HepG2 (cell line): Measurements from ENCODE around the gene CTSA. TPM values are rescaled to one million over a fixed set of nuclear protein-coding genes. Genes with fewer than 3 reads are reported as not detected.

Experiments used
- AGO2 ChIP-seq: fragments of 200-400 bp; formaldehyde crosslinking; optimal IDR thresholded peaks from 2 replicates; pipeline ENCODE3; 2017; ENCODE audit warnings: mild to moderate bottlenecking, low read depth, low read length, moderate library complexity
- ARNTL ChIP-seq: sonication (generic); formaldehyde crosslinking; IDR thresholded peaks from 2 replicates; pipeline ENCODE4 v1.4.0; 2020; ENCODE audit warnings: mild to moderate bottlenecking, missing genetic modification reagents
- CBFB ChIP-seq: sonication (generic); formaldehyde crosslinking; IDR thresholded peaks from 2 replicates; pipeline ENCODE4 v1.4.0; 2020; ENCODE audit warnings: missing genetic modification reagents
- EEA1 ChIP-seq: sonication (generic); formaldehyde crosslinking; IDR thresholded peaks from 2 replicates; pipeline ENCODE4 v1.5.1; 2020; ENCODE audit warnings: mild to moderate bottlenecking, missing genetic modification reagents, borderline replicate concordance
- HNF4A ChIP-seq: sonication (generic); formaldehyde crosslinking; IDR thresholded peaks from 2 replicates; pipeline ENCODE4 v1.4.0; 2020; ENCODE audit warnings: missing genetic modification reagents
- MAFF ChIP-seq: IDR thresholded peaks from 2 replicates; pipeline ENCODE4 v1.6.1; 2011; ENCODE audit warnings: low read depth, low read length, improper control_type of control experiment
- MTF2 ChIP-seq: sonication (generic); formaldehyde crosslinking; IDR thresholded peaks from 2 replicates; pipeline ENCODE4 v1.5.0; 2020; ENCODE audit warnings: missing genetic modification reagents, borderline replicate concordance
- NONO ChIP-seq, 2 experiments: fragments of 450-650 bp in 1 of 2; sonication (generic) in 1 of 2; formaldehyde crosslinking in 1 of 2; IDR thresholded peaks in 1 of 2; conservative IDR thresholded peaks in 1 of 2; 2 replicates each; pipeline versions ENCODE4 v1.6.1 to v1.8.0; 2017 to 2022; ENCODE audit warnings: mild to moderate bottlenecking in 1 of 2, missing genetic modification reagents in 1 of 2, moderate library complexity in 1 of 2
- SUZ12 ChIP-seq: fragments of 150-350 bp; IDR thresholded peaks from 2 replicates; pipeline ENCODE4 v1.6.1; 2014; ENCODE audit warnings: low read depth, low read length
- ZNF160 ChIP-seq: sonication (generic); formaldehyde crosslinking; IDR thresholded peaks from 2 replicates; pipeline ENCODE4 v1.8.0; 2022; ENCODE audit warnings: mild to moderate bottlenecking, inconsistent platforms, missing genetic modification reagents
- ZNF282 ChIP-seq: fragments of 450-650 bp; IDR thresholded peaks from 2 replicates; pipeline ENCODE4 v1.6.1; 2018; ENCODE audit not compliant: partially characterized antibody
- ZNF44 ChIP-seq: sonication (generic); formaldehyde crosslinking; IDR thresholded peaks from 2 replicates; pipeline ENCODE4 v1.5.1; 2020; ENCODE audit warnings: mild to moderate bottlenecking, missing genetic modification reagents
- polyA plus RNA-seq, 8 experiments: library from polyadenylated mRNA; depleted of rRNA in 3 of 8; stranded (reverse) in 7 of 8; unstranded in 1 of 8; fragments of >200 nt; fragmentation: Illumina TruSeq in 4 of 8; extraction: Trizol in 4 of 8; gene quantifications; 2 replicates each; pipeline versions ENCODE4 v1.2.1 to v1.2.3, GENCODE V29; 2011 to 2016; ENCODE audit warnings: low read depth in 4 of 8, missing spikeins in 1 of 8, mixed read lengths in 1 of 8; ENCODE audit not compliant: insufficient read depth in 1 of 8
- total RNA-seq, 5 experiments: library from RNA; depleted of rRNA; stranded (reverse); fragments of >200 nt; fragmentation: Illumina TruSeq; extraction: Trizol; gene quantifications; 2 replicates each; pipeline ENCODE4 v1.2.3, GENCODE V29; 2016; ENCODE audit warnings: low read depth in 1 of 5
- TF ChIP-seq, protein P1 (sequence below): IDR thresholded peaks from 2 replicates; pipeline ENCODE4 v1.6.1; 2016; ENCODE audit warnings: low read depth, missing genetic modification reagents, missing compliant biosample characterization
- TF ChIP-seq, protein P2 (sequence below): sonication (generic); formaldehyde crosslinking; IDR thresholded peaks from 2 replicates; pipeline ENCODE4 v1.8.0; 2022; ENCODE audit warnings: mild to moderate bottlenecking, missing genetic modification reagents; ENCODE audit not compliant: insufficient replicate concordance
- TF ChIP-seq, protein P3 (sequence below): sonication (generic); formaldehyde crosslinking; IDR thresholded peaks from 2 replicates; pipeline ENCODE4 v1.5.0; 2020; ENCODE audit warnings: missing genetic modification reagents

CTSA gene
- total and polyA plus RNA-seq, 2 of the 13 experiments (the other 11 are each of a cell fraction or from before 2014, with no cell fraction given) = 202 to 231 TPM

DNA sequence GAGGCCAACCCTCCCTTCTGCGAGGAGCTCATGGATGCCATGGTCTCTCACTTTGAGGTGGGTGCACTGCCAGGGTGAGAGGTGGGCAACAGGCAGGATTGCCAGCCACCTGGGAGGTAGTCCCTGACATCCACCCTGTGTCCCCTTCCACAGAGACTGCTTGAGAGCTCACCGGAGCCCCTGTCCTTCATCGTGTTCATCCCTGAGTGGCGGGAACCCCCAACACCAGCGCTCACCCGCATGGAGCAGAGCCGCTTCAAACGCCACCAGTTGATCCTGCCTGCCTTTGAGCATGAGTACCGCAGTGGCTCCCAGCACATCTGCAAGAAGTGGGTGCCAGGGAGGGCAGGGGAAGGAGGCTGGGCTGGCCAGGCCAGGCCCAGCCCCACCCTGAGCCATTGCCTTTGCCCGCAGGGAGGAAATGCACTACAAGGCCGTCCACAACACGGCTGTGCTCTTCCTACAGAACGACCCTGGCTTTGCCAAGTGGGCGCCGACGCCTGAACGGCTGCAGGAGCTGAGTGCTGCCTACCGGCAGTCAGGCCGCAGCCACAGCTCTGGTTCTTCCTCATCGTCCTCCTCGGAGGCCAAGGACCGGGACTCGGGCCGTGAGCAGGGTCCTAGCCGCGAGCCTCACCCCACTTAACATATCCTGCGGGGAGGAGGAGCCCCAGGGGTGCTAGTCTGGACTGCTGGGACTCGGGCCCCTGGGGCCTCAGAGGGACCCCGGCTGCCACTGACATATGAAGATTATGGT is 56.2 kb downstream of the CTSA start (continued):
- TF ChIP-seq, protein P1, sequence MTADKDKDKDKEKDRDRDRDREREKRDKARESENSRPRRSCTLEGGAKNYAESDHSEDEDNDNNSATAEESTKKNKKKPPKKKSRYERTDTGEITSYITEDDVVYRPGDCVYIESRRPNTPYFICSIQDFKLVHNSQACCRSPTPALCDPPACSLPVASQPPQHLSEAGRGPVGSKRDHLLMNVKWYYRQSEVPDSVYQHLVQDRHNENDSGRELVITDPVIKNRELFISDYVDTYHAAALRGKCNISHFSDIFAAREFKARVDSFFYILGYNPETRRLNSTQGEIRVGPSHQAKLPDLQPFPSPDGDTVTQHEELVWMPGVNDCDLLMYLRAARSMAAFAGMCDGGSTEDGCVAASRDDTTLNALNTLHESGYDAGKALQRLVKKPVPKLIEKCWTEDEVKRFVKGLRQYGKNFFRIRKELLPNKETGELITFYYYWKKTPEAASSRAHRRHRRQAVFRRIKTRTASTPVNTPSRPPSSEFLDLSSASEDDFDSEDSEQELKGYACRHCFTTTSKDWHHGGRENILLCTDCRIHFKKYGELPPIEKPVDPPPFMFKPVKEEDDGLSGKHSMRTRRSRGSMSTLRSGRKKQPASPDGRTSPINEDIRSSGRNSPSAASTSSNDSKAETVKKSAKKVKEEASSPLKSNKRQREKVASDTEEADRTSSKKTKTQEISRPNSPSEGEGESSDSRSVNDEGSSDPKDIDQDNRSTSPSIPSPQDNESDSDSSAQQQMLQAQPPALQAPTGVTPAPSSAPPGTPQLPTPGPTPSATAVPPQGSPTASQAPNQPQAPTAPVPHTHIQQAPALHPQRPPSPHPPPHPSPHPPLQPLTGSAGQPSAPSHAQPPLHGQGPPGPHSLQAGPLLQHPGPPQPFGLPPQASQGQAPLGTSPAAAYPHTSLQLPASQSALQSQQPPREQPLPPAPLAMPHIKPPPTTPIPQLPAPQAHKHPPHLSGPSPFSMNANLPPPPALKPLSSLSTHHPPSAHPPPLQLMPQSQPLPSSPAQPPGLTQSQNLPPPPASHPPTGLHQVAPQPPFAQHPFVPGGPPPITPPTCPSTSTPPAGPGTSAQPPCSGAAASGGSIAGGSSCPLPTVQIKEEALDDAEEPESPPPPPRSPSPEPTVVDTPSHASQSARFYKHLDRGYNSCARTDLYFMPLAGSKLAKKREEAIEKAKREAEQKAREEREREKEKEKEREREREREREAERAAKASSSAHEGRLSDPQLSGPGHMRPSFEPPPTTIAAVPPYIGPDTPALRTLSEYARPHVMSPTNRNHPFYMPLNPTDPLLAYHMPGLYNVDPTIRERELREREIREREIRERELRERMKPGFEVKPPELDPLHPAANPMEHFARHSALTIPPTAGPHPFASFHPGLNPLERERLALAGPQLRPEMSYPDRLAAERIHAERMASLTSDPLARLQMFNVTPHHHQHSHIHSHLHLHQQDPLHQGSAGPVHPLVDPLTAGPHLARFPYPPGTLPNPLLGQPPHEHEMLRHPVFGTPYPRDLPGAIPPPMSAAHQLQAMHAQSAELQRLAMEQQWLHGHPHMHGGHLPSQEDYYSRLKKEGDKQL (CRISPR knock-in tag) = no peak
- TF ChIP-seq MAFF (no peak), CBFB (no peak), SUZ12 (no peak), NONO (IDR thresholded peaks at IDR 0.05) (no peak), NONO (CRISPR knock-in tag; conservative IDR thresholded peaks at IDR 0.05) (no peak), MTF2 (CRISPR knock-in tag) (no peak), HNF4A (CRISPR knock-in tag) (no peak), ARNTL (CRISPR knock-in tag) (no peak), ZNF44 (no peak), EEA1 (CRISPR knock-in tag) (0 out of 2 replicates have a peak, but pooled peaks have one; percentile 22), ZNF282 (no peak), AGO2 (peak; percentile 90), ZNF160 (no peak)
- TF ChIP-seq, protein P2, sequence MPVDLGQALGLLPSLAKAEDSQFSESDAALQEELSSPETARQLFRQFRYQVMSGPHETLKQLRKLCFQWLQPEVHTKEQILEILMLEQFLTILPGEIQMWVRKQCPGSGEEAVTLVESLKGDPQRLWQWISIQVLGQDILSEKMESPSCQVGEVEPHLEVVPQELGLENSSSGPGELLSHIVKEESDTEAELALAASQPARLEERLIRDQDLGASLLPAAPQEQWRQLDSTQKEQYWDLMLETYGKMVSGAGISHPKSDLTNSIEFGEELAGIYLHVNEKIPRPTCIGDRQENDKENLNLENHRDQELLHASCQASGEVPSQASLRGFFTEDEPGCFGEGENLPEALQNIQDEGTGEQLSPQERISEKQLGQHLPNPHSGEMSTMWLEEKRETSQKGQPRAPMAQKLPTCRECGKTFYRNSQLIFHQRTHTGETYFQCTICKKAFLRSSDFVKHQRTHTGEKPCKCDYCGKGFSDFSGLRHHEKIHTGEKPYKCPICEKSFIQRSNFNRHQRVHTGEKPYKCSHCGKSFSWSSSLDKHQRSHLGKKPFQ (CRISPR knock-in tag) = no peak
- TF ChIP-seq, protein P3, sequence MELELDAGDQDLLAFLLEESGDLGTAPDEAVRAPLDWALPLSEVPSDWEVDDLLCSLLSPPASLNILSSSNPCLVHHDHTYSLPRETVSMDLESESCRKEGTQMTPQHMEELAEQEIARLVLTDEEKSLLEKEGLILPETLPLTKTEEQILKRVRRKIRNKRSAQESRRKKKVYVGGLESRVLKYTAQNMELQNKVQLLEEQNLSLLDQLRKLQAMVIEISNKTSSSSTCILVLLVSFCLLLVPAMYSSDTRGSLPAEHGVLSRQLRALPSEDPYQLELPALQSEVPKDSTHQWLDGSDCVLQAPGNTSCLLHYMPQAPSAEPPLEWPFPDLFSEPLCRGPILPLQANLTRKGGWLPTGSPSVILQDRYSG (CRISPR knock-in tag) = no peak
